ENCODE data around the gene HTR3A. TPM values are rescaled to one million over a fixed set of nuclear protein-coding genes. Genes with fewer than 3 reads are reported as not detected.

HTR3A gene
- total RNA-seq, 1 donor from 2014 or later, result 0.27 TPM

- no peaks in the 10 kb centered on the region for H3K4me1 Mint-ChIP-seq (ENCODE audit: unreplicated experiment)
- no peaks in the 10 kb centered on the region for H3K36me3 Mint-ChIP-seq
- H3K27me3 Mint-ChIP-seq, result peaks cover 47% of the 10 kb centered on the region
- no peak for DNase-seq (ENCODE audit: extremely low spot score, unreplicated experiment)
- no peak for TF ChIP-seq CTCF (conservative IDR thresholded peaks at IDR 0.05)
- H3K27ac Mint-ChIP-seq, result no peak overlapping the region
- H3K4me3 Mint-ChIP-seq, result no peak overlapping the region
- H3K9me3 Mint-ChIP-seq, result no peaks in the 10 kb centered on the region
These were observed 25.0 kb upstream of the HTR3A start for GRCh38 chr11:113949891-113950290.

- Mint-ChIP-seq H3K36me3 (no peaks in the 10 kb centered on the region), H3K4me1 (ENCODE audit: unreplicated experiment) (no peaks in the 10 kb centered on the region), H3K27ac (no peak overlapping the region), H3K27me3 (peaks cover 48% of the 10 kb centered on the region), H3K9me3 (no peaks in the 10 kb centered on the region), H3K4me3 (no peak overlapping the region)
- no peak for DNase-seq (ENCODE audit: extremely low spot score, unreplicated experiment)
- no peak for TF ChIP-seq CTCF (conservative IDR thresholded peaks at IDR 0.05)
These were observed 23.4 kb upstream of the HTR3A start for GRCh38 chr11:113951537-113951936.

- Mint-ChIP-seq H3K9me3 (no peaks in the 10 kb centered on the region), H3K27me3 (peaks cover 49% of the 10 kb centered on the region), H3K4me3 (no peak overlapping the region), H3K36me3 (no peaks in the 10 kb centered on the region), H3K4me1 (ENCODE audit: unreplicated experiment) (no peaks in the 10 kb centered on the region), H3K27ac (no peak overlapping the region)
- no peak for TF ChIP-seq CTCF (conservative IDR thresholded peaks at IDR 0.05)
- DNase-seq (ENCODE audit: extremely low spot score, unreplicated experiment), result no peak
These were observed 22.8 kb upstream of the HTR3A start for GRCh38 chr11:113952070-113952469.

- H3K4me3 Mint-ChIP-seq, result no peak overlapping the region
- no peaks in the 10 kb centered on the region for H3K4me1 Mint-ChIP-seq (ENCODE audit: unreplicated experiment)
- H3K36me3 Mint-ChIP-seq, result no peaks in the 10 kb centered on the region
- no peak for TF ChIP-seq CTCF (conservative IDR thresholded peaks at IDR 0.05)
- peaks cover 49% of the 10 kb centered on the region for H3K27me3 Mint-ChIP-seq
- H3K27ac Mint-ChIP-seq, result no peak overlapping the region
- H3K9me3 Mint-ChIP-seq, result no peaks in the 10 kb centered on the region
- DNase-seq (ENCODE audit: extremely low spot score, unreplicated experiment), result no peak
These were observed 22.3 kb upstream of the HTR3A start for GRCh38 chr11:113952588-113952987.

GRCh38 chr11:113954235-113954634 lies 20.7 kb upstream of the HTR3A start:
- H3K4me1 Mint-ChIP-seq (ENCODE audit: unreplicated experiment), result no peaks in the 10 kb centered on the region

More at GRCh38 chr11:113954235-113954634, 20.7 kb upstream of the HTR3A start:
- H3K4me3 Mint-ChIP-seq, result no peak overlapping the region
- H3K9me3 Mint-ChIP-seq, result no peaks in the 10 kb centered on the region
- no peaks in the 10 kb centered on the region for H3K36me3 Mint-ChIP-seq
- no peak overlapping the region for H3K27ac Mint-ChIP-seq
- no peak for DNase-seq (ENCODE audit: extremely low spot score, unreplicated experiment)
- peaks cover 58% of the 10 kb centered on the region for H3K27me3 Mint-ChIP-seq
- no peak for TF ChIP-seq CTCF (conservative IDR thresholded peaks at IDR 0.05)
